Bronchial epithelial cell (primary cell): ENCODE results near the gene VAX1. TPM values are rescaled to one million over a fixed set of nuclear protein-coding genes. Genes with fewer than 3 reads are reported as not detected.

Source experiments
- DNase-seq: peaks from one replicate; pipeline ENCODE4 v3.0.0-alpha.2; 2010; ENCODE audit warnings: low read depth
- FAIRE-seq: peaks from 2 replicates; lab custom pipeline; 2011; peaks lifted over from hg19 to GRCh38; lab: Jason Lieb, UNC
- H3K27me3 ChIP-seq: 2 replicates; pipeline ENCODE4 v1.5.1; 2011; ENCODE audit warnings: low read length; ENCODE audit not compliant: control insufficient read depth, insufficient read depth
- H3K36me3 ChIP-seq: 2 replicates; pipeline ENCODE4 v1.5.1; 2011; ENCODE audit warnings: low read length; ENCODE audit not compliant: control insufficient read depth, insufficient read depth
- H3K4me3 ChIP-seq: 2 replicates; pipeline ENCODE4 v1.5.1; 2011; ENCODE audit warnings: mild to moderate bottlenecking, low read depth, low read length, control low read depth
- total RNA-seq: library from RNA; depleted of rRNA; stranded (reverse); fragments of >200 nt; gene quantifications from 2 replicates; pipeline ENCODE4 v1.2.1, GENCODE V29; 2014
- TF ChIP-seq, protein P1 (sequence below): IDR thresholded peaks from 2 replicates; pipeline ENCODE4 v1.5.1; 2011; ENCODE audit warnings: mild to moderate bottlenecking, moderate library complexity, low read length, control low read depth, inconsistent platforms; ENCODE audit not compliant: insufficient read depth, severe bottlenecking

VAX1 gene
- total RNA-seq, 1 donor from 2014 or later, result not detected

DNA sequence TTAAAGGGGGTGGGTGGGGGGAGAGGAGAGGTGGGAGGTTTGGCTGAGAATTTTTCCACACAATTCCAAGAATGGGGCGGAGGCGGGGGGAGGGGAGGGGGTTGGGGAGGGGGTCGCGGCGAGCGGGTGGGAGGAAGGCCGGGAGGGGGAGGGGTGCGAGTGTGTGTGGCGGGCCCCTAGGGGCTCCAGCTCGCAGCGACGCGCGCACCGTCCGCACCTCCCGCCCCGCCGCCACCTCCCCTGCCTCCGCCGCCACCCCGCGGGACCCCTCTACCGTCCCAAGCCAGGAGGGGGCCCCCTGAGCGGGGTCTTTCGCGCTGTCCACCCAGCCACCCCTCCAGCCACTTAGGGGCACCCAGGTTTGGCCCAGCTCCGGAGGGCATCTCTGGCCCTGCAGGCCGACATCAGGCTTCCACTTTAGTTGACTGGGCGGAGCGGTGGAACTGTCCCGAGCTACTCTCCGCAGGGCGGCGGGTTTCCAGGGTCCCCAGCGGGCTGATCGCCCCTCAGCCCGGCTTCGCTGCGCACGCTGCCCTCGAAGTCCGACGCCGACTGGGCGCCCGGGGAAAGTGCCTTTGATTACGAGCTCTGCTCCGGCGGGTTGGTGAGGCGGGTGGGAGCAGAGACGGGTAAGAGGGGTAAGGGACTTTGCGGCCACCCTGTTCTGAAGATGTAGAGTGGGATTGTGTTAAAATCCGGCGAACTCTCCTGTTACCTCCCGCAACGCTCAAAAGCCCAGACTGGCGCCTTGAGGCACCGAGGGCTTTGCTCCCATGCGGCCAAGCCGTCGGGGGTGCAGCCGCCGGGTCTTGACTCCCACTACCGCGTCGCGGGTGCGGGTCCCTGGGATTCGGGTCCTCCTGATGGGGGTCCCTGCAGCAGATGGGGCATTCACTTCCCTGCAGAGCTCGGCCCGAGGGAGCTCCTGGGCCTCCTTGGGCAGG, 1.8 kb upstream of the VAX1 start:
- Histone ChIP-seq H3K27me3 (peaks cover 40% of the 10 kb centered on the region), H3K4me3 (no peak overlapping the region), H3K36me3 (no peaks in the 10 kb centered on the region)
- DNase-seq, result no peak
- TF ChIP-seq, protein P1, sequence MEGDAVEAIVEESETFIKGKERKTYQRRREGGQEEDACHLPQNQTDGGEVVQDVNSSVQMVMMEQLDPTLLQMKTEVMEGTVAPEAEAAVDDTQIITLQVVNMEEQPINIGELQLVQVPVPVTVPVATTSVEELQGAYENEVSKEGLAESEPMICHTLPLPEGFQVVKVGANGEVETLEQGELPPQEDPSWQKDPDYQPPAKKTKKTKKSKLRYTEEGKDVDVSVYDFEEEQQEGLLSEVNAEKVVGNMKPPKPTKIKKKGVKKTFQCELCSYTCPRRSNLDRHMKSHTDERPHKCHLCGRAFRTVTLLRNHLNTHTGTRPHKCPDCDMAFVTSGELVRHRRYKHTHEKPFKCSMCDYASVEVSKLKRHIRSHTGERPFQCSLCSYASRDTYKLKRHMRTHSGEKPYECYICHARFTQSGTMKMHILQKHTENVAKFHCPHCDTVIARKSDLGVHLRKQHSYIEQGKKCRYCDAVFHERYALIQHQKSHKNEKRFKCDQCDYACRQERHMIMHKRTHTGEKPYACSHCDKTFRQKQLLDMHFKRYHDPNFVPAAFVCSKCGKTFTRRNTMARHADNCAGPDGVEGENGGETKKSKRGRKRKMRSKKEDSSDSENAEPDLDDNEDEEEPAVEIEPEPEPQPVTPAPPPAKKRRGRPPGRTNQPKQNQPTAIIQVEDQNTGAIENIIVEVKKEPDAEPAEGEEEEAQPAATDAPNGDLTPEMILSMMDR, result no peak
- FAIRE-seq, result no peak

- FAIRE-seq (no peak), DNase-seq (no peak)
- no peak overlapping the region for H3K4me3 ChIP-seq
- H3K27me3 ChIP-seq, result peaks cover 42% of the 10 kb centered on the region
- TF ChIP-seq, protein P1, result no peak
- H3K36me3 ChIP-seq, result no peaks in the 10 kb centered on the region
Measured at GRCh38 chr10:117138838-117139580, 939 bp upstream of the VAX1 start.

DNA sequence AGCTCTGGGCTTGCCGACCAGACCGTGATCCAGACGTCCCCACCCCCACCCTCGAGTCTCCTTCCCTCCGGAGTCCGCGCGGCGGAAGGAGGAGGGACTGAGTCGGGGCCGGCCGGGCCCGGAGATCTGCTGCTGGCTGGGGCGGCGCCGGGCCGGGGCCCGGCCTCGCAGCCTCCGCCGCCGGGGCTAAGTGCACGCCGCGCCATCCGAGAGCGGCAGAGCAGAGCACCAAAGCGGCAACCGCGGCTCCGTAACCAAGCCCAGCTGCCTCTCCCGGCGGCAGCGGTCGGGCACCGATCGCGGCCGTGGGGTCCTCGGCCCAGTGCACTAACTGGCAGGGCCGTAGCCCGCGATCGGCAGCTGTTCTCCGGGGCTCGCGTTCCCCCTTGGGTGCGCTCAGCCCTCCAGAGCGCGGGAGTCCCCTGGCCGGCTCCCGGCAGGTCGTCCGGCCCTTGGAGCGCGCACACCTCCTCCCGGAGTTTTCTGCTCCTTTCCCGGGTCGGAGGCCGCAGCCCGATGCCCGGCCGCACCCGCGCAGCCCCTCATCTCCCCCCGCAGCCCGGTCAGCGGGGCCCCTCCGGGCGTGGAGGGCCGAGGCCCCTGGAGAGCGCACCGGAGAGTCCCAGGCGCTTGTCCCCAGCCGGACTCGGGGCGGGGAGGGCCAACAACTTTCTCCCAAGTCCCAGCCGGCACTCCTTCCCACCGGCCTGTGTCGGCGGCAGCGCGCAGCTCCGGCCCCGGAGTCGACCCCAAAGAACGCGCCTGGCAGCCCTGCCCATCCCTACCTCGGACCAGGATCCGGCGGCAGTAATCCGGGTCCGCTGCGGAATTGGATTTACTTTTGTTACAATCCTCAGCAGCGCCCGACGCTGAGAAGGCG, 799 bp downstream of the VAX1 start:
- DNase-seq (no peak), FAIRE-seq (no peak)
- peaks cover 50% of the 10 kb centered on the region for H3K27me3 ChIP-seq
- TF ChIP-seq, protein P1, result no peak
- H3K4me3 ChIP-seq, result peak overlapping the region; percentile 32
- no peaks in the 10 kb centered on the region for H3K36me3 ChIP-seq

DNA sequence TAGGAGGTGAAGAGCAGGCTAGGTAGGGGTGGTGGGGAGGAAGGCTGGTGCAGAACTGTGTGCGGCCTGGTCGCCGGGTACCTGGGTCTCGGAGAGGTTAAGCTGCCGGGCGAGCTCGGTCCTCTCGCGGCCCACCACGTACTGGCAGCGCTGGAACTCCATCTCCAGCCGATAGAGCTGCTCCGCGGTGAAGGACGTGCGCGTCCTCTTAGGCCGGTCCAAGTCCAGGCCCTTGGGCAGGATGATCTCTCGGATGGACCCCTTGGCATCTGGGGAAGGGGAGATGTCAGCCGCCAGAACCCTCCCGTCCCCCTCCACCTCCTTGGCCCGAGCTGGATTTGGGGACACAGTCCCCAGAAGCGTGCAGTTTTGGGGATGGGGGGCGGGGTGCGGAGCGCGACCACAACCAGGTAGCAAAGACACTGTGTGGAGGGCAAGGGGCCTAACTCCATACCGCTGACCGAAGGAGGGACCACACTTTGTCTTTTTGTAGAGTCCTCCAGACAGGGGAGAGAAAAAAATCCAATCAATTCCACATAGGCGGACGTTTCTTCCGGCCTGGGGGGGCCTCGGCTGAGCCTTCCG, 1.6 kb downstream of the VAX1 start:
- Histone ChIP-seq H3K4me3 (no peak overlapping the region), H3K36me3 (no peaks in the 10 kb centered on the region), H3K27me3 (peaks cover 54% of the 10 kb centered on the region)
- no peak for DNase-seq
- no peak for FAIRE-seq
- TF ChIP-seq, protein P1, result no peak

- Histone ChIP-seq H3K27me3 (peaks cover 59% of the 10 kb centered on the region), H3K36me3 (no peaks in the 10 kb centered on the region), H3K4me3 (no peak overlapping the region)
- TF ChIP-seq, protein P1, result no peak
- FAIRE-seq (no peak), DNase-seq (no peak)
Measured at GRCh38 chr10:117135480-117136140, 2.5 kb downstream of the VAX1 start.
